GM18526 (cell line): ENCODE results near the gene TSPAN3.

ENCODE experiments used
- POLR2A ChIP-seq: IDR thresholded peaks from 3 replicates; pipeline ENCODE4 v1.6.1; 2011; ENCODE audit not compliant: insufficient read length; ENCODE audit errors: extremely low read depth

The TSPAN3 gene

GRCh38 chr15:77096138-77096537 lies 25.2 kb upstream of the TSPAN3 start:
- no peak for TF ChIP-seq POLR2A

- no peak for TF ChIP-seq POLR2A
Observed at GRCh38 chr15:77094397-77095030, 23.6 kb upstream of the TSPAN3 start.

- TF ChIP-seq POLR2A, result no peak
Observed at GRCh38 chr15:77093436-77093835, 22.5 kb upstream of the TSPAN3 start.

GRCh38 chr15:77091097-77091496 lies 20.2 kb upstream of the TSPAN3 start:
- TF ChIP-seq POLR2A, result no peak

GRCh38 chr15:77087213-77087612 lies 16.3 kb upstream of the TSPAN3 start:
- no peak for TF ChIP-seq POLR2A

- TF ChIP-seq POLR2A, result no peak
Observed at GRCh38 chr15:77085297-77085696, 14.4 kb upstream of the TSPAN3 start.

- no peak for TF ChIP-seq POLR2A
Observed at GRCh38 chr15:77084436-77084835, 13.5 kb upstream of the TSPAN3 start.

GRCh38 chr15:77083381-77084160 lies 12.7 kb upstream of the TSPAN3 start:
- TF ChIP-seq POLR2A, result peak; percentile 23

- TF ChIP-seq POLR2A, result no peak
Observed at GRCh38 chr15:77081971-77082370, 11.1 kb upstream of the TSPAN3 start.

- TF ChIP-seq POLR2A, result no peak
Observed at GRCh38 chr15:77076323-77076915, 5.5 kb upstream of the TSPAN3 start.

GRCh38 chr15:77075528-77075927 lies 4.6 kb upstream of the TSPAN3 start:
- TF ChIP-seq POLR2A, result no peak

- TF ChIP-seq POLR2A, result no peak
Observed at GRCh38 chr15:77074350-77074749, 3.4 kb upstream of the TSPAN3 start.

GRCh38 chr15:77071305-77072223 lies 655 bp upstream of the TSPAN3 start:
- TF ChIP-seq POLR2A, result no peak

GRCh38 chr15:77070180-77070494 lies 772 bp downstream of the TSPAN3 start:
- TF ChIP-seq POLR2A, result no peak

GRCh38 chr15:77069521-77070121 lies 1.3 kb downstream of the TSPAN3 start:
- TF ChIP-seq POLR2A, result no peak

- no peak for TF ChIP-seq POLR2A
Observed at GRCh38 chr15:77068633-77069032, 2.3 kb downstream of the TSPAN3 start.
